Hepatocyte (in vitro differentiated cells): ENCODE measurements around the gene GPC5.

Source experiments
- CTCF ChIP-seq: fragments of 200-600 bp; sonication (generic); IDR thresholded peaks from 2 replicates; pipeline ENCODE4 v1.5.1; 2016; ENCODE audit warnings: antibody characterized with exemption, mild to moderate bottlenecking; ENCODE audit not compliant: poor library complexity
- EZH2 ChIP-seq: fragments of 200-600 bp; sonication (generic); IDR thresholded peaks from 2 replicates; pipeline ENCODE4 v1.6.1; 2016; ENCODE audit warnings: antibody characterized with exemption, mild to moderate bottlenecking, borderline replicate concordance

DNA sequence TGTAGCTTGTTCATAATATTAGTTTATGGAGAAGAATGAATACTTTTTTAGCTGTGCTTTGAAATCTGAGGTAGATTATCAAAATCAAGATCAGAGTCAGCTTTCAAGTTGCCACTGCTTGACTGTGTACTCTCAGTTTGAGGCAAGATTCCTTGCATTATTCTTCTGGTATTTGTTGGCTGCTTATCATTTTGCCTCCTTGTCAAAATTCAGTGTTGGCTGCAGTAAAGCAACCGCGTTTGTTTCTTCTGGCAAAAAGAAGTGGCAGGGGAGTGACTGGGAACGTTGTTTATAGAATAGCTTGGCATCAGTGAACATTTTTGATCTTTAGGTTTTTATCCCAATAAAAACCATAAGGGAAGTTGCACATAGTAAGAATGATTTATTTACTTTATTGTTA is 1408.9 kb downstream of the GPC5 start:
- TF ChIP-seq CTCF (no peak), EZH2 (no peak)
